ENCODE results near the gene KDM6B.
"Not testable (repeated sequence)": the region's sequence is repeated elsewhere in the genome, so short reads cannot be mapped to it uniquely, and the experiment has no call there.

KDM6B gene

DNA sequence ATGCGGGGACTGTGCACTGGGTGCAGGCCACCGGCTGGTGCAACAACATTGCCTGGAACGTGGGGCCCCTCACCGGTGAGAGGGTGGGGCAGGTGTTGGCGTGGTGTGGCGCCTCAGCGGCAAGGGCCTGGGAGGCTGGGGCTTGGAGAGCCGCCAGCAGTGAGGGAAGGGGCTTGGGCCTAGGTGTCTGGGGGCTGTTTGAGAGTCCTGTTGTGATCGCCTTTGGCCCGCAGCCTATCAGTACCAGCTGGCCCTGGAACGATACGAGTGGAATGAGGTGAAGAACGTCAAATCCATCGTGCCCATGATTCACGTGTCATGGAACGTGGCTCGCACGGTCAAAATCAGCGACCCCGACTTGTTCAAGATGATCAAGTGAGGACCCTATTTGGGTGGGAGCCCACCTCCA, 18.2 kb downstream of the KDM6B start:
- no peak for DNase-seq (ENCODE audit: low spot score)

DNA sequence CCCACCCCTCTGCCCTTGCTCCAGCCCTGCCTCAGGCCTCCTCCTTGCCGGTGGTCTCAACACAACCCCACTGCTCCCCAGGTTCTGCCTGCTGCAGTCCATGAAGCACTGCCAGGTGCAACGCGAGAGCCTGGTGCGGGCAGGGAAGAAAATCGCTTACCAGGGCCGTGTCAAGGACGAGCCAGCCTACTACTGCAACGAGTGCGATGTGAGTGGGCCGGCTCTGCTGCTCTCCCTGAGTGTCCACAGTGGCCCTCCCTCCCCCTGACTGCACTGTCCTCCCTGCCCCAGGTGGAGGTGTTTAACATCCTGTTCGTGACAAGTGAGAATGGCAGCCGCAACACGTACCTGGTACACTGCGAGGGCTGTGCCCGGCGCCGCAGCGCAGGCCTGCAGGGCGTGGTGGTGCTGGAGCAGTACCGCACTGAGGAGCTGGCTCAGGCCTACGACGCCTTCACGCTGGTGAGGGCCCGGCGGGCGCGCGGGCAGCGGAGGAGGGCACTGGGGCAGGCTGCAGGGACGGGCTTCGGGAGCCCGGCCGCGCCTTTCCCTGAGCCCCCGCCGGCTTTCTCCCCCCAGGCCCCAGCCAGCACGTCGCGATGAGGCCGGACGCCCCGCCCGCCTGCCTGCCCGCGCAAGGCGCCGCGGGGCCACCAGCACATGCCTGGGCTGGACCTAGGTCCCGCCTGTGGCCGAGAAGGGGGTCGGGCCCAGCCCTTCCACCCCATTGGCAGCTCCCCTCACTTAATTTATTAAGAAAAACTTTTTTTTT, 19.1 kb downstream of the KDM6B start:
- DNase-seq (ENCODE audit: low spot score): no peak

DNA sequence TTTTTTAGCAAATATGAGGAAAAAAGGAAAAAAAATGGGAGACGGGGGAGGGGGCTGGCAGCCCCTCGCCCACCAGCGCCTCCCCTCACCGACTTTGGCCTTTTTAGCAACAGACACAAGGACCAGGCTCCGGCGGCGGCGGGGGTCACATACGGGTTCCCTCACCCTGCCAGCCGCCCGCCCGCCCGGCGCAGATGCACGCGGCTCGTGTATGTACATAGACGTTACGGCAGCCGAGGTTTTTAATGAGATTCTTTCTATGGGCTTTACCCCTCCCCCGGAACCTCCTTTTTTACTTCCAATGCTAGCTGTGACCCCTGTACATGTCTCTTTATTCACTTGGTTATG, 19.6 kb downstream of the KDM6B start:
- DNase-seq (ENCODE audit: low spot score): no peak

DNA sequence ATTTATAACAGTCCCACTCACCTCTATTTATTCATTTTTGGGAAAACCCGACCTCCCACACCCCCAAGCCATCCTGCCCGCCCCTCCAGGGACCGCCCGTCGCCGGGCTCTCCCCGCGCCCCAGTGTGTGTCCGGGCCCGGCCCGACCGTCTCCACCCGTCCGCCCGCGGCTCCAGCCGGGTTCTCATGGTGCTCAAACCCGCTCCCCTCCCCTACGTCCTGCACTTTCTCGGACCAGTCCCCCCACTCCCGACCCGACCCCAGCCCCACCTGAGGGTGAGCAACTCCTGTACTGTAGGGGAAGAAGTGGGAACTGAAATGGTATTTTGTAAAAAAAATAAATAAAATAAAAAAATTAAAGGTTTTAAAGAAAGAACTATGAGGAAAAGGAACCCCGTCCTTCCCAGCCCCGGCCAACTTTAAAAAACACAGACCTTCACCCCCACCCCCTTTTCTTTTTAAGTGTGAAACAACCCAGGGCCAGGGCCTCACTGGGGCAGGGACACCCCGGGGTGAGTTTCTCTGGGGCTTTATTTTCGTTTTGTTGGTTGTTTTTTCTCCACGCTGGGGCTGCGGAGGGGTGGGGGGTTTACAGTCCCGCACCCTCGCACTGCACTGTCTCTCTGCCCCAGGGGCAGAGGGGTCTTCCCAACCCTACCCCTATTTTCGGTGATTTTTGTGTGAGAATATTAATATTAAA, 20.2 kb downstream of the KDM6B start:
- no peak for DNase-seq (ENCODE audit: low spot score)

DNA sequence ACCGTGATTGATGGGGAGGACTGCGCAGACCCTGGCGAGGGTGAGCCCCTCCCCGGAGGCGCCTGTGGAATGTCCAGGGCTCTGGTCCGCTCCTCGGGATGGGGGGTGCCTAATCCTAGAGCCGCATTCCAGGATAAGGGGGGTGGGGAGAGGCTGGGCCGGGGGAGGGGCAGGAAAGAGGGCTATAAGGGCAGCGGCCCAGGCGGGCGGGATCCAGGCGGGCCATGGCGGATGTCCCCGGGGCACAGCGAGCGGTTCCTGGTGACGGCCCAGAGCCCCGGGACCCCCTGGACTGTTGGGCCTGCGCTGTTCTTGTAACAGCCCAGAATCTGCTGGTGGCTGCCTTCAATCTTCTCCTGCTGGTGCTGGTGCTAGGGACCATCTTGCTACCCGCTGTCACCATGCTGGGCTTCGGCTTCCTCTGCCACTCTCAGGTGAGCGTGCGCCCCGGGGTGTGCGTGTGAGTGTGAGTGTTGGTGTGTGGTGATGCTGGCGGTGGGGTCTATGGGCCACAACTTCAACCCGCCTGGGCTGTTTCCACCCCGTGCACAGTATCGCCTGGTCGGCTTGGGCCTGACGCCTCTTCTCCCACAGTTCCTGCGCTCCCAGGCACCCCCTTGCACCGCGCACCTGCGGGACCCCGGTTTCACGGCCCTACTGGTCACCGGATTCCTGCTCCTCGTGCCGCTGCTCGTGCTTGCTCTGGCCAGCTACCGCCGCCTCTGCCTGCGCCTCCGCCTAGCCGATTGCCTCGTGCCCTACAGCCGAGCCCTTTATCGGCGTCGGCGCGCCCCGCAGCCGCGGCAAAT, 21.0 kb downstream of the KDM6B start, which contains the start of gene TMEM88:
Gene TMEM88 (plus strand): TSS at position 216 of the 809 bp plus-strand sequence. CDS start 9 bp downstream, at position 225.
- no peak for DNase-seq (ENCODE audit: low spot score)

DNA sequence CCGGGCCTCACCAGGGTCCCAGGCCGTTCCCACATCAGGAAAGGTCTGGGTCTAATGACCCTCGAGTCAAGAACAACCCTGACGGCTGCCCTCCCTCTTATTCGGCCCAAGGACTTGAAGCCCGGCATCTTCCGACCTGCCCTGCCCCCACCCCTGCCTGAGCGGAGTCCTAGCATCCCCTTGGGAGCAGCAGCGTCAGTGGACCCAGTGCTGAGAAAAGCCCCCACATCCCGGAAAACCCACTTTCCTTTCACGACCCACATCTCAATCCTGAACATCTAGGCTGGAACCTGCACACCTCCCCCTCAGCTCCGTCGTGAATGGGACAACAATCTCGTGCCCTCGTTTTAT, 21.6 kb downstream of the KDM6B start:
- DNase-seq (ENCODE audit: low spot score): no peak

DNA sequence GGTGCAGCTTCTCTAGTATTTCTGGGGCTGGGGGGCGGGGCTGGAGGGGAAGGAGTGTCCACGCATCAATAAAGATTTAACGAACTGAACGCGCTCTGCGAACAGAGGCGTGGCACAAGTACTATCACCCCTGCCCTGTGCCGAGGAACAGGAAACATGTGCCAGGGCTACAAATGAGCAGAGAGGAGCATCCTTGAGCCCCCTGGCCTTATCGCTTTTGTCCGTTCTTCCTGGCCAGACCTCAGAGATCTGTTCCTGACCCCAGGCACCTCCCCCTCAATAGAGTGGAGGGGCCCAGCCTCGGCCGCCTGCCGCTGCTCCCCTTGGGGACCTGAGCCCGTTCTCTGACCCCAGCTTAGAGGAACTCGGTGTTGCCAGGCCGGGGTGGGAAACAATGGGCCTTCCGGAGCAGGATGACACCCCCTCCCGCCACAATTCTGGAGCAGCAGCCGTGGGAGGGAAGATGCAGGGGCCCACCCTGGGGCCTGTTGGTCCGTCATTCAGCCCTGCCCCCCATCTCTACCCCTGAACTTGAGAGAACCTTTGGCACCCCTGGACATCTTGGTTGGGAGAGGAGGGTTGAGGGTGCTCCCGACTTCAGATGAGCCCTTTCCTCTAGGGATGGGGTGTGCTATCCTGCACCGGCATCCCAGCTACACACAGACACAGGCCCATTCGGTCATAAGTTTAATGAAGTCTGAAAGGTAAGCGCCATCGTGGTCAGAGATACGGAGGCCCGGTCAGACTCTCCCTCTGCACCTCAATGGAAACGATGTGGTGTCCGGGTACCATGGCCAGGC, 22.2 kb downstream of the KDM6B start:
- DNase-seq (ENCODE audit: low spot score): no peak

DNA sequence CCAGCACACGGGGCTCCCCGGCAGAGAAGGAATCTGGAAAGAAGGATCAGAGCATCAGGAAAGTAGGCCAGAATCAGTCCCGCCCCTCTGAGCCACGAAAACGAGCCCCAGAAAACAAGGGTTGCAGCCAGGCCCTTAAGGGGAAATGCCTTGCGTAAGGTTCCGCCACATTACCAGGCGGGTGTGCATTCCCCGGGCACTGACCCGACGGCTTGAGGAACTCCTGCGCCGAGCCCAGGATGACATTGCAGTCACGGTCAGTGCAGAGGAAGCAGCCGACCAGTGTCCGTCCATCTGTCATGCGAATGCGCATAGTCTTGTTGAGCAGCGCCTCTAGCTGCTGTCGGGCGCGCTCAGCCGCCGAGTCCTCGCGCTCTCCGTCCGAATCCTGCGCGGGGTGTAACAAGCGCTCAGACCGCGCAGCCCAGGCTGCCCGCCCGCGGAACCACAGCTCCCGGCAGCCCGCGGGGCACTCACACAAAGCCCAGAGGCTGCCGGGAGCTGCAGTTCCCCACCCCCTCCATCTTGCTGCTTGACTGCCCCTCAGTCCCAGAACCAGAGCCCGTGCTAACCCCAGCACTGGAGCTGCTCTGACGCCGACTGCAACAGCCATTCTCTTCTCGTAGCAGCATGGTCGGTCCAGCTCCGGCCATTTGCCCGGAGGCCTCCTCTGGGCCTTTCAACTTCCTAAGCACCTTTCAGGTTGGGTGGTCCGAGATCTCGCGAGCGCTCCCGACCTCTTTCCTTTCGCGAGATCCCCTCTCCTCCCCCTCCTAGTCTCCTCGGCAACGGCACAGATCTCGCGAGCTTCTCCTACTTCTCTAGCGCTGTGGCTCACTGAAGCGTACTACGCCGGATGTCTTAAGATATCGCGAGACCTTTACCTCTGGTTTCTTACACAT, 23.0 kb downstream of the KDM6B start, which contains the start of gene NAA38:
Gene NAA38 (minus strand): TSS at position 749 of the 902 bp plus-strand sequence. CDS start 96 bp downstream, at position 653.
- peak; percentile 97 for DNase-seq (ENCODE audit: low spot score)

DNA sequence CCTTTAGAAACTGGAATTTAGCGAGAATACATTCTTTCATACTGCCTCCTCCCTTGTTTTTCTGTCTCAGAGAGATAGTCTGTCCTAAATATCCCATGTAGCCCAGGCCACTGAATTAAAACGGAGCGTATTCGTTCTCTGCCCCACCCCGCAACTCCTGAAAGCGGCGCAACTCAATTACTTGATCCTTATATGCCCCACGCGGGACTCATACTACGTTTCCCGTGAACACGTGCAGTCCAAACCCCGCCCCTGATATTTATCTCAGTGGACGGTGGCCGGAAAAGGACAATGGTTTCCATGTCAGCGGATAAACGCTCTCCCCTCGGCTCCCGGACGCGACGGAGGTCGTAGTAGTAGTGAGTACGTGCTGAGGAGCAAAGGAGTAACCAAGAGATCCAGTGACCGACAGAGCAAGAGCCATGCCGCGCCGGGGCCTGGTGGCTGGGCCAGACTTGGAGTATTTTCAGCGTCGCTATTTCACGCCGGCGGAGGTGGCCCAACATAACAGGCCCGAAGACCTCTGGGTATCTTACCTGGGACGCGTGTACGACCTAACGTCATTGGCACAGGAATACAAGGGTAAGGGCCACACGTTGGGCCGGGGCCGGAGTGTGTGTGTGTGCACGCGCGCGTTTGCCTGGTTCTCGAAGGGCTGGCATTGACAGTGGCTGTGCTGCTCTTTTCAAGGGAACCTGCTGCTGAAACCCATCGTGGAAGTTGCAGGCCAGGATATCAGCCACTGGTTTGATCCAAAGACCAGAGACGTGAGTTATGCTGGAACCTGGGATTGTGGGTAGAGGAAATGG, 23.9 kb downstream of the KDM6B start, which contains the start of gene CYB5D1:
Gene CYB5D1 (plus strand): TSS at position 291 of the 809 bp plus-strand sequence. CDS start 132 bp downstream, at position 423.
- peak; percentile 90 for DNase-seq (ENCODE audit: low spot score)

DNA sequence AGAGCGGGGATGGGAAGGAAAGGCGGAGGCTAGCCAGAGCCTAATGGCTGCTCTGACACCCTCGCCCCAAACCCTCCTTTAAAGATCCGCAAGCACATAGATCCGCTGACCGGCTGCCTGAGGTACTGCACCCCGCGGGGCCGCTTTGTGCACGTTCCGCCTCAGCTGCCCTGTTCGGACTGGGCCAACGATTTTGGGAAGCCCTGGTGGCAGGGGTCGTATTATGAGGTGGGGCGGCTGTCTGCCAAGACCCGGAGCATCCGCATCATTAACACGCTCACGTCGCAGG, 24.4 kb downstream of the KDM6B start:
- DNase-seq (ENCODE audit: low spot score): no peak

DNA sequence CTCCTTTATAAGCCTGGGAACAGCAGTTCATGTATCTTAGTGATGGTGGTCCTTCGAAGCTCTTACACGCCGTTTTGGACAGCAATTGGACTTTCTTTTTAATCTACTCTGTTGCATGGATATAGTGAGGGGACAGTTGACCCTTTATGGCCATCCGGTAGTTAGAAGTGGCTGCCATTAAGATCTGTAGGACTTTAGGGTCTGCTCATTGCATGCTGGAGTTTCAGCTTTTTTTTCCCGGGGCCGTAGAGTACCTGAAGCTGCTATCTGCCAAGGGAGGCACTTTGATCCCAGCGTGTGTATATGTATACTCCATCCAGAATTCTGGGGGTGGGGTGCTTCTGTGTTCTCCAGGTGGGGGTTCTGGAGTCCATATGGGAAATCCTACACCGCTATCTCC, 25.0 kb downstream of the KDM6B start:
- DNase-seq (ENCODE audit: low spot score): no peak

DNA sequence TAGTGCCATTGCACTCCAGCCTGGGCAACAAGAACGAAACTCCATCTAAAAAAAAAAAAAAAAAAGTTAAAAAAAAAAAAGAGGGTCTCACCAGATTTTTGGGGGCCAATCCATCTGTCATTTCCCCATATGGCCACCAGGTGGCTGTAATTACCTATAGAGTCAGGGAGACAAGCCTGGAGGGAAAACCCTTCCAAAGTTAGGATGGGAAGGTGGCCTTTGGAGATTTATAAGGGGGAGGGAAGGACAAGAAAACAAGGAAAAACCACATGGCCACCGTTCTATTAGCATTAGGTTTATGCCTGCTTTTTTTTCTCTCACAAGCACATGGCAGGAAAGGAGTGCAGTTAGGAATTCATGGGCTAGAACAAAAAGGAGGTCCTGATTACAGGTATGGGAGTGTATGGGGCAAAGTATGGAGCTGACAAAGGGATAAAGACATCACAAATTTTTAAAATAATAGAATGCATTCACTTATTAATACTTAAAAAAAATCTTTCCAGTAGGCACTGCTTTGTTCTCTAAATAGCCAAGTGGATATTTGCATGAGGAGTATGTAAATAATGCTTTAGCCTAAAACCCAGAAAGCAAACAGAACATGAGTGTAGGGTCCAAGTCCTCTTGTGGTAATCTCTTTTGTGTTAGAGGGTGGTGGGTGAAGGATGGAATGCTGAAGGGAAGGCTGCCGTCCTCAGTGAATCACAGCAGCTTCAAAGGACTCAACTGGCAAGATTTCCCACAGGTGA, 28.8 kb downstream of the KDM6B start:
- no peak for DNase-seq (ENCODE audit: low spot score)

DNA sequence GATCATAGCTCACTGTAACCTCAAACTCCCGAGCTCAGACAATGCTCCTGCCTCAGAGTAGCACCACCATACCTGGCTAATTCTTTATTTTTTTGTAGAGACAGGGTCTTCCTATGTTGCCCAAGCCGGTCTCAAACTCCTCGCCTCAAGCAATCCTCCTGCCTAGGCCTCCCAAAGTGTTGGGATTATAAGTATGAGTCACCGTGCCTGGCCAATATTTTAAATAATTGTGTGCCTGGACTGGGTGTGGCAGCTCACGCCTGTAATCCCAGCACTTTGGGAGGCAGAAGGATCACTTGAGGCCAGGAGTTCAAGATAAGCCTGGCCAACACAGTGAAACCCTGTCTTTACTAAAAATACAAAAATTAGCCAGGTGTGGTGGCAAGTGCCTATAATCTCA, 30.4 kb downstream of the KDM6B start:
- not testable (repeated sequence) for DNase-seq (ENCODE audit: low spot score)

DNA sequence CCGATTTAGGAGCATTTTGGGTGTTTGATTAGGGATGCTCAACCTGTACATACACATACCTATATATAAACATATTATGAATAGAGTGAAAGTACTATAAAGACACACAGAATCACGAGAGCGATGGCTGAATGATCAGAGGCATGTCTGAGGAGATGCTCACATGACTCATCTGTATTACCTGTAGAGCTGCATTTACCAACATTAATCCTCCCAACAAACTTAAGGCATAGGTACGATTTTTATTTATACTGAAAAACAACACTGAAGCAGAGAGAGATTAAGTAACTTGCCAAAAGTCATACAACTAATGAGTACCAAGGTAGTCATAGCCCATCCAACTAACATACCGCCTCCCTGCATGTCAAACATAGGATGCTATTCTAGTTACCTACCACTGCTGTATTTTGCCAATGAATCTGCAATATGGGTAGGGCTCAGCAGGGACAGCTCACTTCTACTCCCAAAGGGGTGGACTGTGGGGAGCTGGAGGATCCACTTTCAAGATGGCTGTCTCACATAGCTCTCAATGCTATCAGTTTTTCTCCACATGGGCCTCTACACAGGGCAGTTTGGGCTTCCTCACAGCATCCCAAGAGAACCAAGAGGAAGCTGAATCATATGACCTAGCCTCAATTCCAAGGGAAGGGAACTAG, 31.1 kb downstream of the KDM6B start:
- no peak for DNase-seq (ENCODE audit: low spot score)

DNA sequence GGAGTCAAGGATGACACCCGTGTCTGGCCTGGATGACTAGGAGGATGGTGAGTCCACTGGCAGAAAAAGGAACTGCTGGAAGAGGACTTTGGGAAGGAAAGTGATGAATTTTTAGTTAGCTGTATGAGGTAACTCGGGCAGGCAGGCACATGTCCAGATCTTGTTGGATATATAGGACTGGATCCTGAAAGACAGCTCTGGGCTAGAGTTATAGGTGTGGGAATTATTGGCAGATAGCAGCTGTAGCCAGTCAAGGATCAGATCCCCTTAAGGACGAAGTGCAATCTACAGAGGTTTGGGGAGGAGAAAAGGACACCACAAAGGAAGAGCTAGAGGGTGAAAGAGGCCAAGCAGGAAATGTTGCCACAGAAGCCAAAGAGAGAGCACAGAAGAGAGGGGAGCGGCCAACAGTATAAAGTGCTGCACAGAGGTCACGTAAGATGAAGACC, 33.9 kb downstream of the KDM6B start:
- peak; percentile 47 for DNase-seq (ENCODE audit: low spot score)

DNA sequence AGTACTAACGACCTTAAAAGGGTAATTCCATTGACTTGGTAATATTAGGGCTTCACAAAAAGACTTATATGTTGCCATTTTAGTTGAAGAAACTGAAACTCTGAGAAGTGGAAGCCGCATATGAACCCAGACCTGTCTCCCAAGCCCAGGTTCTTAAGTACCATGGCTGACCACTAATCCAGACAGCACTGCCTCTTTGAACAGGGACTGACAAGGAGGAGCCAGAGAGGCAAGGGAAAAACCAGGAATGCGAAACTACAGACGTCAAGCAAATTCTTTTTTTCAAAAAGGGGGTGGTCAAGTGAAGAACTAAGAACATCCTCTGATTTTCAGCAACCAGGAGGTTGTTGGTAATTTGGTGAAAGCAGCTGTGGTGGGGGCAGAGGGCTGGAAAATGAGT, 39.0 kb downstream of the KDM6B start:
- no peak for DNase-seq (ENCODE audit: low spot score)

DNA sequence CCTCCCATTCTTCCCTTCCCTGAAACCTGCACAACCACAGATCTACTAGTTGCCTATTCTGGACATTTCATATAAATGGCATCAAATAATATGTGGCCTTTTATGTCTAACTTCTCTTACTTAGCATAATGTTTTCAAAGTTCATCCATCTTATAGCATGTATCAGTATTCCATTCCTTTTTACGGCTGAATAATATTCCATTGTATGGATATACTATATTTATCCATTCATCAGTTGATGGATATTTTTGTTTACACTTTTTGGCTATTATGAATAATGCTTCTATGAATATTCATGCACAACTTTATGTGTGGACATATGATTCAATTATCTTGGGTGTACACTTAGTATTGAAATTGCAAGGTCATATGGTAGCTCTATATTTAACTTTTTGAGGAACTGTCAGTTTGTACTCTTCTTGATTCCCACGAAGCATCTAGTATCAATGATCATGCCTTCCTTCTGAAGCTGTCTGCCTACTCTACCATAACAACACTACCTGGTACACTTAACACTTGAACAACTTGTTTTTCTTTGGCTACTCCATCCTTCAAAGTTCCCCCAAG, 41.9 kb downstream of the KDM6B start:
- no peak for DNase-seq (ENCODE audit: low spot score)

DNA sequence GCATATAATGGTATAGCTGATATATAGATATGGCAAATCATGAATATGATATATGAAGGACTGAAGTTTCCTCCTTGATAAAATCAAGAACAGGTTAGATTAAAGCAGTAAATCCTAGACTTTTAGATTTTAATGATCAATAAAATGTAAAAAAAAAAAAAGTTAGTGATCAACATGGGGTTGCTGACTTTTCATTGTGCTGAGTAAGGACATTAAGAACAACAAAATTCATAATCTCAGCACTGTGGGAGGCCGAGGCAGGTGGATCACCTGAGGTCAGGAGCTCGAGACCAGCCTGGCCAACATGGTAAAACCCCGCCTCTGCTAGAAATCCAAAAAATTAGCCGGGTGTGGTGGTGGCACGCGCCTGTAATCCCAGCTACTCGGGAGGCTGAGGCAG, 44.2 kb downstream of the KDM6B start:
- DNase-seq (ENCODE audit: low spot score): no peak

Data from CD4-positive, alpha-beta T cell treated with Interleukin-6 at 100 ng/mL for 8 hours (primary cell).